ENCODE data around the gene CFAP90. TPM values are rescaled to one million over a fixed set of nuclear protein-coding genes. Genes with fewer than 3 reads are reported as not detected.
A peak's percentile ranks its signal among the peaks of the same experiment; 100 is the strongest.

The CFAP90 gene
- total and polyA plus RNA-seq, 8 donors = 0.61 to 7.4 (median 1.2) TPM

- no peaks in the 10 kb centered on the region for H3K27me3 ChIP-seq
- no peaks in the 10 kb centered on the region for H3K9me3 ChIP-seq
- FAIRE-seq (no peak), DNase-seq (no peak), ATAC-seq (no peak)
- no peak overlapping the region for H3K4me3 ChIP-seq
- 93 to 96% methylated on average over 4 of the region's 4 CpGs for WGBS, 2 donors
- intact Hi-C loops (cut with DNase I) = no loop called here
- H3K4me1 ChIP-seq = peaks cover 4 to 9% (median 5%) of the 10 kb centered on the region in 3 donors
- TF ChIP-seq CTCF (IDR thresholded peaks at IDR 0.05) = no peak
- H3K27ac ChIP-seq = no peak overlapping the region
- H3K36me3 ChIP-seq = peaks cover 0 to 26% (median 7%) of the 10 kb centered on the region in 3 donors
Observed at GRCh38 chr5:7881091-7881490, 30.2 kb upstream of the CFAP90 start.

GRCh38 chr5:7878381-7878873 lies 27.5 kb upstream of the CFAP90 start:
- Histone ChIP-seq H3K36me3 (peaks cover 0 to 30% (median 8%) of the 10 kb centered on the region in 3 donors), H3K27me3 (no peaks in the 10 kb centered on the region), H3K4me1 (peaks cover 4 to 9% (median 5%) of the 10 kb centered on the region in 3 donors), H3K27ac (peak overlapping the region in 1 of 4 donors; percentile 2), H3K4me3 (no peak overlapping the region), H3K9me3 (no peaks in the 10 kb centered on the region)
- no peak for DNase-seq
- intact Hi-C loops (cut with DNase I) = no loop called here
- no peak for TF ChIP-seq CTCF (IDR thresholded peaks at IDR 0.05)
- FAIRE-seq = no peak
- peak in 3 of 4 donors; percentile 10 to 51 (median 46) for ATAC-seq

DNA sequence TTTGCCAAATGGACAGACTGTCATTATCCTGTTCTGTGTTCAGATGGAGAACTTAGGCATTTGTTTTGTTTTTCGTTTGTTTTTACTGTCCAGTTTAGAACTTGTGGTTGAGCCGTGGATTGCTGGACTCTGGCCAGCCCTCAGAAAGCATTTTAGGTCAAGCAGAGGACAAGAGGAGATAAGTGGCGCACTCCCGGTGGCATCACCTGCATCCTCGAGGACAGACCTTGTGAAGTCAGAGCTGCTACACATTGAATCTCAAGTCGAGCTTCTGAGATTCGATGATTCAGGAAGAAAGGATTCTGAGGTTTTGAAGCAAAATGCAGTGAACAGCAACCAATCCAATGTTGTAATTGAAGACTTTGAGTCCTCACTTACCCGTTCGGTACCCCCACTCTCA lies 26.9 kb upstream of the CFAP90 start:
- Histone ChIP-seq H3K27me3 (no peaks in the 10 kb centered on the region), H3K27ac (no peak overlapping the region), H3K36me3 (peaks cover 0 to 27% (median 8%) of the 10 kb centered on the region in 3 donors), H3K4me1 (peaks cover 4 to 9% (median 5%) of the 10 kb centered on the region in 3 donors), H3K9me3 (no peaks in the 10 kb centered on the region), H3K4me3 (no peak overlapping the region)
- no peak for DNase-seq
- no peak for ATAC-seq
- intact Hi-C loops (cut with DNase I) = no loop called here
- no peak for TF ChIP-seq CTCF (IDR thresholded peaks at IDR 0.05)
- no peak for FAIRE-seq
- 81 to 91% methylated on average over 9 of the region's 9 CpGs for WGBS, 2 donors

GRCh38 chr5:7876867-7877266 lies 25.9 kb upstream of the CFAP90 start:
- ATAC-seq (no peak), DNase-seq (no peak), FAIRE-seq (no peak)
- intact Hi-C loops (cut with DNase I) = no loop called here
- TF ChIP-seq CTCF (IDR thresholded peaks at IDR 0.05) = no peak
- Histone ChIP-seq H3K27me3 (no peaks in the 10 kb centered on the region), H3K4me1 (peaks cover 4 to 9% (median 5%) of the 10 kb centered on the region in 3 donors), H3K4me3 (no peak overlapping the region), H3K9me3 (no peaks in the 10 kb centered on the region), H3K36me3 (peaks cover 0 to 23% (median 8%) of the 10 kb centered on the region in 3 donors), H3K27ac (no peak overlapping the region)
- WGBS, 2 donors = 80% methylated on average over 3 of the region's 3 CpGs

GRCh38 chr5:7875151-7875550 lies 24.2 kb upstream of the CFAP90 start:
- Histone ChIP-seq H3K27me3 (no peaks in the 10 kb centered on the region), H3K36me3 (peaks cover 0 to 23% (median 8%) of the 10 kb centered on the region in 3 donors), H3K9me3 (no peaks in the 10 kb centered on the region), H3K4me3 (no peak overlapping the region), H3K27ac (no peak overlapping the region), H3K4me1 (peaks cover 8 to 16% (median 16%) of the 10 kb centered on the region in 3 donors)
- intact Hi-C loops (cut with DNase I) = no loop called here
- 94% methylated on average over 4 of the region's 4 CpGs for WGBS, 2 donors
- no peak for FAIRE-seq
- ATAC-seq = no peak
- no peak for TF ChIP-seq CTCF (IDR thresholded peaks at IDR 0.05)
- DNase-seq = no peak

Measured in pancreas (tissue), 10 donors.